ENCODE measurements around the gene C5orf63.

The C5orf63 gene

GRCh38 chr5:127068493-127069214, 4.6 kb downstream of the C5orf63 start:
- Mint-ChIP-seq H3K36me3 (ENCODE audit: low read depth) (no peaks in the 10 kb centered on the region), H3K9me3 (no peaks in the 10 kb centered on the region), H3K27ac (peak overlapping the region in 2 of 3 experiments; percentile 19 to 30), H3K4me1 (peaks cover 8% of the 10 kb centered on the region), H3K27me3 (ENCODE audit: low read depth) (no peaks in the 10 kb centered on the region), H3K4me3 (no peak overlapping the region)
- TF ChIP-seq CTCF (IDR thresholded peaks at IDR 0.05; ENCODE audit: unreplicated experiment in 3 of 3) = no peak

- Mint-ChIP-seq H3K36me3 (ENCODE audit: low read depth) (no peaks in the 10 kb centered on the region), H3K27ac (no peak overlapping the region), H3K27me3 (ENCODE audit: low read depth) (no peaks in the 10 kb centered on the region), H3K4me1 (peaks cover 8% of the 10 kb centered on the region), H3K4me3 (no peak overlapping the region), H3K9me3 (no peaks in the 10 kb centered on the region)
- no peak for TF ChIP-seq CTCF (IDR thresholded peaks at IDR 0.05; ENCODE audit: unreplicated experiment in 3 of 3)
Observed at GRCh38 chr5:127066721-127067120, 6.6 kb downstream of the C5orf63 start.

GRCh38 chr5:127064253-127064840, 9.0 kb downstream of the C5orf63 start:
- Mint-ChIP-seq H3K9me3 (no peaks in the 10 kb centered on the region), H3K4me1 (no peaks in the 10 kb centered on the region), H3K4me3 (no peak overlapping the region), H3K27ac (no peak overlapping the region), H3K36me3 (ENCODE audit: low read depth) (no peaks in the 10 kb centered on the region), H3K27me3 (ENCODE audit: low read depth) (no peaks in the 10 kb centered on the region)
- TF ChIP-seq CTCF (IDR thresholded peaks at IDR 0.05; ENCODE audit: unreplicated experiment in 3 of 3) = no peak

GRCh38 chr5:127063257-127063913, 9.9 kb downstream of the C5orf63 start:
- Mint-ChIP-seq H3K4me1 (no peaks in the 10 kb centered on the region), H3K4me3 (no peak overlapping the region), H3K9me3 (no peaks in the 10 kb centered on the region), H3K27me3 (ENCODE audit: low read depth) (no peaks in the 10 kb centered on the region), H3K27ac (no peak overlapping the region), H3K36me3 (ENCODE audit: low read depth) (no peaks in the 10 kb centered on the region)
- no peak for TF ChIP-seq CTCF (IDR thresholded peaks at IDR 0.05; ENCODE audit: unreplicated experiment in 3 of 3)

GRCh38 chr5:127061956-127062355, 11.3 kb downstream of the C5orf63 start:
- H3K4me1 Mint-ChIP-seq = no peaks in the 10 kb centered on the region
- no peaks in the 10 kb centered on the region for H3K27me3 Mint-ChIP-seq (ENCODE audit: low read depth)
- no peak overlapping the region for H3K27ac Mint-ChIP-seq
- TF ChIP-seq CTCF (IDR thresholded peaks at IDR 0.05; ENCODE audit: unreplicated experiment in 3 of 3) = no peak
- H3K9me3 Mint-ChIP-seq = no peaks in the 10 kb centered on the region
- no peak overlapping the region for H3K4me3 Mint-ChIP-seq
- no peaks in the 10 kb centered on the region for H3K36me3 Mint-ChIP-seq (ENCODE audit: low read depth)

Data from nephron (organoid).